ENCODE measurements around the gene SH3PXD2A.

Gene SH3PXD2A

GRCh38 chr10:103742824-103743223 is 112.6 kb downstream of the SH3PXD2A start:
- ChIA-PET CTCF (interaction anchor here (1.1 to 1.4 kb wide), 2 partner anchors 10 to 31 kb away, joined by 3 to 6 read pairs; no protein-coding TSS in a partner anchor), POLR2A (no interaction called here)
- H3K9me3 ChIP-seq (ENCODE audit: control insufficient read depth, insufficient read depth, low read depth, low read length) = no peaks in the 10 kb centered on the region
- H3K4me1 ChIP-seq (ENCODE audit: control insufficient read depth, insufficient read depth, low read length) = no peaks in the 10 kb centered on the region
- H3K36me3 ChIP-seq (ENCODE audit: control insufficient read depth in 2 of 2, insufficient read depth in 1 of 2, low read length in 2 of 2) = no peaks in the 10 kb centered on the region
- no peak overlapping the region for H3K27ac ChIP-seq (ENCODE audit: extremely low read depth, low read depth, low read length)
- TF ChIP-seq ZFHX2 (tag by site-specific recombination; conservative IDR thresholded peaks at IDR 0.05) (peak; percentile 63), EGR2 (tag by site-specific recombination; IDR thresholded peaks at IDR 0.05; ENCODE audit: low read depth) (peak; percentile 75), ZNF148 (tag by site-specific recombination; IDR thresholded peaks at IDR 0.05; ENCODE audit: borderline replicate concordance) (no peak)
- H3K4me3 ChIP-seq (ENCODE audit: low read depth, low read length) = no peak overlapping the region

- Histone ChIP-seq H3K9me3 (ENCODE audit: control insufficient read depth, insufficient read depth, low read depth, low read length) (no peaks in the 10 kb centered on the region), H3K36me3 (ENCODE audit: control insufficient read depth in 2 of 2, insufficient read depth in 1 of 2, low read length in 2 of 2) (no peaks in the 10 kb centered on the region), H3K27ac (ENCODE audit: extremely low read depth, low read depth, low read length) (no peak overlapping the region), H3K4me1 (ENCODE audit: control insufficient read depth, insufficient read depth, low read length) (no peaks in the 10 kb centered on the region), H3K4me3 (ENCODE audit: low read depth, low read length) (no peak overlapping the region)
- ChIA-PET CTCF (interaction anchor here (1.8 kb wide), 1 partner anchor 12 kb away, joined by 6 read pairs; no protein-coding TSS in a partner anchor), POLR2A (no interaction called here)
- no peak for TF ChIP-seq ZSCAN18 (tag by site-specific recombination; IDR thresholded peaks at IDR 0.05)
- no peak for TF ChIP-seq SCRT1 (tag by site-specific recombination; IDR thresholded peaks at IDR 0.05; ENCODE audit: borderline replicate concordance)
- TF ChIP-seq ZNF501 (tag by site-specific recombination; IDR thresholded peaks at IDR 0.05) = no peak
- no peak for TF ChIP-seq GLIS2 (tag by site-specific recombination; IDR thresholded peaks at IDR 0.05)
- peak; percentile 58 for TF ChIP-seq ZIC2 (tag by site-specific recombination; IDR thresholded peaks at IDR 0.05)
- no peak for TF ChIP-seq ZNF600 (tag by site-specific recombination; IDR thresholded peaks at IDR 0.05)
These were observed 114.8 kb downstream of the SH3PXD2A start for GRCh38 chr10:103740611-103741010.

- Histone ChIP-seq H3K9me3 (ENCODE audit: control insufficient read depth, insufficient read depth, low read depth, low read length) (no peaks in the 10 kb centered on the region), H3K4me3 (ENCODE audit: low read depth, low read length) (no peak overlapping the region), H3K36me3 (ENCODE audit: control insufficient read depth in 2 of 2, insufficient read depth in 1 of 2, low read length in 2 of 2) (no peaks in the 10 kb centered on the region), H3K4me1 (ENCODE audit: control insufficient read depth, insufficient read depth, low read length) (no peaks in the 10 kb centered on the region), H3K27ac (ENCODE audit: extremely low read depth, low read depth, low read length) (no peak overlapping the region)
- TF ChIP-seq ZBTB10 (tag by site-specific recombination; IDR thresholded peaks at IDR 0.05) (no peak), ZNF830 (tag by site-specific recombination; IDR thresholded peaks at IDR 0.05; ENCODE audit: low read depth) (no peak), ZNF146 (tag by site-specific recombination; IDR thresholded peaks at IDR 0.05) (no peak), ZSCAN30 (tag by site-specific recombination; IDR thresholded peaks at IDR 0.05) (no peak), KLF1 (tag by site-specific recombination; IDR thresholded peaks at IDR 0.05) (0 out of 2 replicates have a peak, but pooled peaks have one; percentile 27), ZNF121 (tag by site-specific recombination; IDR thresholded peaks at IDR 0.05) (no peak), SALL2 (tag by site-specific recombination; IDR thresholded peaks at IDR 0.05; ENCODE audit: borderline replicate concordance) (no peak), ZNF670 (tag by site-specific recombination; IDR thresholded peaks at IDR 0.05; ENCODE audit: low read depth) (no peak)
- POLR2A ChIA-PET = interaction anchor here (0.7 kb wide), 1 partner anchor 9 kb away, joined by 4 read pairs; no protein-coding TSS in a partner anchor
- CTCF ChIA-PET = interaction anchor here (0.6 to 1.8 kb wide), 5 partner anchors 13 to 406 kb away, joined by 3 to 6 read pairs (median 3); no protein-coding TSS in a partner anchor
These were observed 116.2 kb downstream of the SH3PXD2A start for GRCh38 chr10:103739039-103739764.
